ENCODE measurements around the gene TNS3. TPM values are rescaled to one million over a fixed set of nuclear protein-coding genes. Genes with fewer than 3 reads are reported as not detected.

Gene TNS3
- total RNA-seq, 1 experiment from 2014 or later = 9.5 TPM

DNA sequence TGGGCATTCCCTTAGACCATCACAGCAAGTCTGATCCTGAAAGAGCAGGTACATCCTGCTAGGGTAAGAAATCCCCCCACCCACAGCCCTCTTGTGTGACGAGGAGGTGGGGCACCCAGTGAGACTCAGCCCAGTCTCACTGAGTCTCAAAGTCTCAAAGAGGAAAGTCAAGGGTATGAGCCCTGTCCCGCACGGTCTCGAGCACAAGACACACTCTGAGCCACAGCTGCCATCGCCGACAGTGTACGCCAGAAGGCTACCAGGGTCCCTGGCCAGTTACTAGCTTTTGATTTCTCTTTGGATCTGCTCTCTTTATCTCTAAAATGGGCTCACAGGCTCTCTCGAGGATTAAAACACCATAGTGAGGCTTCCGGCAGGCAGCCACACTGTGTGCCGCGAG lies 190.2 kb downstream of the TNS3 start:
- no peak for TF ChIP-seq CTCF (conservative IDR thresholded peaks at IDR 0.05)
- Histone ChIP-seq H2BK20ac (ENCODE audit: low read depth, low read length, poor library complexity, severe bottlenecking) (no peak overlapping the region), H4K5ac (ENCODE audit: insufficient read length, low read depth, low read length) (no peak overlapping the region), H3K4ac (ENCODE audit: low read depth, low read length) (no peak overlapping the region), H2BK12ac (ENCODE audit: insufficient read length, low read depth, low read length) (no peak overlapping the region), H4K91ac (ENCODE audit: insufficient read length, low read depth, low read length) (no peak overlapping the region), H3K23ac (ENCODE audit: insufficient read length, low read depth, low read length) (no peak overlapping the region), H3K27me3 (ENCODE audit: insufficient read depth, low read length) (no peaks in the 10 kb centered on the region), H3T11ph (ENCODE audit: low read length) (no peak overlapping the region), H3K56ac (ENCODE audit: insufficient read length, low read depth, low read length) (no peak overlapping the region), H3K4me2 (ENCODE audit: insufficient read depth, insufficient read length, low read length) (no peak overlapping the region), H3K79me2 (ENCODE audit: insufficient read depth, low read length) (no peaks in the 10 kb centered on the region), H3K9ac (ENCODE audit: extremely low read depth, insufficient read length, low read length) (no peak overlapping the region), H4K20me1 (ENCODE audit: control insufficient read depth, insufficient read depth, insufficient read length) (no peaks in the 10 kb centered on the region), H3K18ac (ENCODE audit: insufficient read length, low read depth, low read length) (no peak overlapping the region), H2BK120ac (ENCODE audit: low read depth, low read length, poor library complexity, severe bottlenecking) (no peak overlapping the region), H3K14ac (ENCODE audit: insufficient read depth, low read length) (no peak overlapping the region), H3K4me1 (ENCODE audit: insufficient read depth, low read length) (no peaks in the 10 kb centered on the region), H2BK15ac (ENCODE audit: low read depth, low read length) (no peak overlapping the region), H3K79me1 (ENCODE audit: insufficient read depth, low read depth, low read length, poor library complexity, severe bottlenecking) (no peaks in the 10 kb centered on the region), H2AFZ (ENCODE audit: low read length) (no peak overlapping the region), H4K8ac (replicated peaks; ENCODE audit: insufficient read length, low read depth, low read length) (no peak overlapping the region), H3K9me3 (ENCODE audit: control insufficient read depth, low read depth, low read length) (no peaks in the 10 kb centered on the region), H3K23me2 (ENCODE audit: insufficient read length, low read depth, low read length, poor library complexity, severe bottlenecking) (no peaks in the 10 kb centered on the region), H2BK5ac (ENCODE audit: insufficient read length, low read length) (no peak overlapping the region), H3K27ac (ENCODE audit: insufficient read length, low read depth, low read length) (no peak overlapping the region), H2AK5ac (ENCODE audit: insufficient read length, low read length) (no peak overlapping the region)
- no peak for DNase-seq
- Mint-ChIP-seq H3K4me1 (no peaks in the 10 kb centered on the region), H3K27me3 (ENCODE audit: low read depth) (0 out of 2 replicates have a peak, but pooled peaks cover 3% of the 10 kb centered on the region), H3K27ac (peak overlapping the region in 1 of 3 experiments; percentile 71; a peak in 2 of 7 replicates), H3K4me3 (no peak overlapping the region), H3K36me3 (ENCODE audit: insufficient read depth in 1 of 3, low read depth in 3 of 3) (peaks cover 4 to 13% (median 8%) of the 10 kb centered on the region in 3 experiments; a peak in 6 of 7 replicates), H3K9me3 (no peaks in the 10 kb centered on the region)
- no CpG with 5 or more reads among the region's 11 CpGs for WGBS (ENCODE audit: extremely low coverage, insufficient read length, low lambda C conversion rate)
